Panc1 (cell line): ENCODE data around the gene CNKSR1.

ENCODE experiments used
- POLR2AphosphoS5 ChIP-seq: IDR thresholded peaks from 2 replicates; pipeline ENCODE4 v1.6.1; 2012; ENCODE audit warnings: mild to moderate bottlenecking, low read depth, low read length, moderate library complexity
- SIN3A ChIP-seq: IDR thresholded peaks from 2 replicates; pipeline ENCODE4 v1.6.1; 2012; ENCODE audit warnings: low read depth, mild to moderate bottlenecking, low read length, moderate library complexity, borderline replicate concordance; ENCODE audit not compliant: insufficient read depth
- TF ChIP-seq, protein P1 (sequence below): fragments of 450-650 bp; IDR thresholded peaks from 2 replicates; pipeline ENCODE4 v1.5.1; 2017; ENCODE audit warnings: mild to moderate bottlenecking
- TF ChIP-seq, protein P2 (sequence below), 2 experiments: IDR thresholded peaks; 2 replicates each; pipeline ENCODE4 v1.6.1; 2011 to 2012; ENCODE audit warnings: low read depth in 2 of 2, control low read depth in 1 of 2, low read length in 1 of 2, mild to moderate bottlenecking in 1 of 2, moderate library complexity in 1 of 2; ENCODE audit not compliant: insufficient read depth in 1 of 2

- no peak for TF ChIP-seq SIN3A
- TF ChIP-seq, protein P1, sequence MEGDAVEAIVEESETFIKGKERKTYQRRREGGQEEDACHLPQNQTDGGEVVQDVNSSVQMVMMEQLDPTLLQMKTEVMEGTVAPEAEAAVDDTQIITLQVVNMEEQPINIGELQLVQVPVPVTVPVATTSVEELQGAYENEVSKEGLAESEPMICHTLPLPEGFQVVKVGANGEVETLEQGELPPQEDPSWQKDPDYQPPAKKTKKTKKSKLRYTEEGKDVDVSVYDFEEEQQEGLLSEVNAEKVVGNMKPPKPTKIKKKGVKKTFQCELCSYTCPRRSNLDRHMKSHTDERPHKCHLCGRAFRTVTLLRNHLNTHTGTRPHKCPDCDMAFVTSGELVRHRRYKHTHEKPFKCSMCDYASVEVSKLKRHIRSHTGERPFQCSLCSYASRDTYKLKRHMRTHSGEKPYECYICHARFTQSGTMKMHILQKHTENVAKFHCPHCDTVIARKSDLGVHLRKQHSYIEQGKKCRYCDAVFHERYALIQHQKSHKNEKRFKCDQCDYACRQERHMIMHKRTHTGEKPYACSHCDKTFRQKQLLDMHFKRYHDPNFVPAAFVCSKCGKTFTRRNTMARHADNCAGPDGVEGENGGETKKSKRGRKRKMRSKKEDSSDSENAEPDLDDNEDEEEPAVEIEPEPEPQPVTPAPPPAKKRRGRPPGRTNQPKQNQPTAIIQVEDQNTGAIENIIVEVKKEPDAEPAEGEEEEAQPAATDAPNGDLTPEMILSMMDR: no peak
- TF ChIP-seq, protein P2, sequence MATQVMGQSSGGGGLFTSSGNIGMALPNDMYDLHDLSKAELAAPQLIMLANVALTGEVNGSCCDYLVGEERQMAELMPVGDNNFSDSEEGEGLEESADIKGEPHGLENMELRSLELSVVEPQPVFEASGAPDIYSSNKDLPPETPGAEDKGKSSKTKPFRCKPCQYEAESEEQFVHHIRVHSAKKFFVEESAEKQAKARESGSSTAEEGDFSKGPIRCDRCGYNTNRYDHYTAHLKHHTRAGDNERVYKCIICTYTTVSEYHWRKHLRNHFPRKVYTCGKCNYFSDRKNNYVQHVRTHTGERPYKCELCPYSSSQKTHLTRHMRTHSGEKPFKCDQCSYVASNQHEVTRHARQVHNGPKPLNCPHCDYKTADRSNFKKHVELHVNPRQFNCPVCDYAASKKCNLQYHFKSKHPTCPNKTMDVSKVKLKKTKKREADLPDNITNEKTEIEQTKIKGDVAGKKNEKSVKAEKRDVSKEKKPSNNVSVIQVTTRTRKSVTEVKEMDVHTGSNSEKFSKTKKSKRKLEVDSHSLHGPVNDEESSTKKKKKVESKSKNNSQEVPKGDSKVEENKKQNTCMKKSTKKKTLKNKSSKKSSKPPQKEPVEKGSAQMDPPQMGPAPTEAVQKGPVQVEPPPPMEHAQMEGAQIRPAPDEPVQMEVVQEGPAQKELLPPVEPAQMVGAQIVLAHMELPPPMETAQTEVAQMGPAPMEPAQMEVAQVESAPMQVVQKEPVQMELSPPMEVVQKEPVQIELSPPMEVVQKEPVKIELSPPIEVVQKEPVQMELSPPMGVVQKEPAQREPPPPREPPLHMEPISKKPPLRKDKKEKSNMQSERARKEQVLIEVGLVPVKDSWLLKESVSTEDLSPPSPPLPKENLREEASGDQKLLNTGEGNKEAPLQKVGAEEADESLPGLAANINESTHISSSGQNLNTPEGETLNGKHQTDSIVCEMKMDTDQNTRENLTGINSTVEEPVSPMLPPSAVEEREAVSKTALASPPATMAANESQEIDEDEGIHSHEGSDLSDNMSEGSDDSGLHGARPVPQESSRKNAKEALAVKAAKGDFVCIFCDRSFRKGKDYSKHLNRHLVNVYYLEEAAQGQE (IDR thresholded peaks at IDR 0.05; ENCODE audit: insufficient read depth in 1 of 2, low read depth in 2 of 2, low read length in 1 of 2): no peak
- no peak for TF ChIP-seq POLR2AphosphoS5
Measured at GRCh38 chr1:26197813-26198212, 20.5 kb downstream of the CNKSR1 start.
